GM23248 (cell line): ENCODE data around the gene ST6GAL2.

Source experiments
- EZH2 ChIP-seq: fragments of 200-600 bp; sonication (generic); IDR thresholded peaks from 2 replicates; pipeline ENCODE4 v1.6.1; 2018; ENCODE audit warnings: antibody characterized with exemption, mild to moderate bottlenecking; ENCODE audit not compliant: insufficient read depth, poor library complexity, severe bottlenecking
- EZH2phosphoT487 ChIP-seq: fragments of 200-600 bp; sonication (generic); IDR thresholded peaks from 2 replicates; pipeline ENCODE4 v1.6.1; 2018; ENCODE audit warnings: antibody characterized with exemption, moderate library complexity, mild to moderate bottlenecking, low read depth; ENCODE audit not compliant: insufficient read depth

GRCh38 chr2:106867196-106867953 is 18.6 kb downstream of the ST6GAL2 start:
- TF ChIP-seq EZH2phosphoT487 = no peak
- no peak for TF ChIP-seq EZH2
